Left ventricle myocardium inferior (tissue), 1 donor: Measurements from ENCODE around the gene RAPGEF4. TPM values are rescaled to one million over a fixed set of nuclear protein-coding genes. Genes with fewer than 3 reads are reported as not detected.

ENCODE experiments used
- DNase-seq: peaks from one replicate; pipeline ENCODE4 v3.0.0-alpha.2; 2020
- H3K27ac ChIP-seq: fragments of 200-600 bp; replicated peaks from 2 replicates; pipeline ENCODE4 v1.8.0; 2021
- H3K27me3 ChIP-seq: fragments of 200-600 bp; 2 replicates; pipeline ENCODE4 v1.8.0; 2021; ENCODE audit warnings: low read depth
- H3K36me3 ChIP-seq: fragments of 200-600 bp; 2 replicates; pipeline ENCODE4 v1.8.0; 2021
- H3K4me1 ChIP-seq: fragments of 200-600 bp; 2 replicates; pipeline ENCODE4 v1.8.0; 2021
- H3K4me3 ChIP-seq: fragments of 200-600 bp; 2 replicates; pipeline ENCODE4 v1.8.0; 2021; ENCODE audit warnings: mild to moderate bottlenecking, moderate library complexity
- H3K9me3 ChIP-seq: fragments of 200-600 bp; replicated peaks from 2 replicates; pipeline ENCODE4 v1.8.0; 2021
- intact Hi-C: fragments of 100-400 bp; cut with micrococcal nuclease; formaldehyde crosslinking; loops from one replicate; pipeline ENCODE4 v1.11.0; 2022
- total RNA-seq: library from RNA; stranded (reverse); fragmentation: NEBNext Ultra II Directional; extraction: Animal tissue kit (Norgen Biotek cat#: 25700); gene quantifications from one replicate; pipeline ENCODE4 v1.2.1, GENCODE V29; 2021
- TF ChIP-seq, protein P1 (sequence below): fragments of 200-600 bp; IDR thresholded peaks from 2 replicates; pipeline ENCODE4 v1.8.0; 2021; ENCODE audit warnings: antibody characterized with exemption, mild to moderate bottlenecking, borderline replicate concordance
- donor health status: DM: no; HTN: yes; CAD: no; lungs with severe emphysema.

Gene RAPGEF4
- total RNA-seq, 1 donor from 2014 or later = 3.7 TPM

DNA sequence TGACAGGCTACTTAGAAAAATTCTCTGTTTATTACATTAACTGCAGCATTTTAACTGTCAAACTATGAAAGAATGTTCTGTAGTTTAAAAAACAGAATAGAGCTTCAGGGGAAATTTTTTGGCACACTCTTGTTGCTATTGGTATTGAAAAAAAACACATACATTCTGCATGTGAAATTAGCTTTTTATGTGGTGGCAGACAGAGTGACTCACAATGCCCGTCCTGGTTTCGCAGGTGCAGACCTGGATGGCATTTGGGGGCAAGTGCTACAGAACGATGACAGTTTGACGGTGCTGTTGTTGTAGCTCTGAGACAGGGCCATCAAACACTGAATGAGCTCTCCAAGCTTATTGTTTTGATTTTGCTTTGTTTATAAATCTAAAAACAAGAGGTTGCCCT, 235.0 kb downstream of the RAPGEF4 start:
- Histone ChIP-seq H3K27ac (peak overlapping the region; percentile 72), H3K27me3 (no peaks in the 10 kb centered on the region), H3K9me3 (no peaks in the 10 kb centered on the region), H3K4me3 (no peak overlapping the region), H3K36me3 (no peaks in the 10 kb centered on the region), H3K4me1 (peaks cover 50% of the 10 kb centered on the region)
- TF ChIP-seq, protein P1, sequence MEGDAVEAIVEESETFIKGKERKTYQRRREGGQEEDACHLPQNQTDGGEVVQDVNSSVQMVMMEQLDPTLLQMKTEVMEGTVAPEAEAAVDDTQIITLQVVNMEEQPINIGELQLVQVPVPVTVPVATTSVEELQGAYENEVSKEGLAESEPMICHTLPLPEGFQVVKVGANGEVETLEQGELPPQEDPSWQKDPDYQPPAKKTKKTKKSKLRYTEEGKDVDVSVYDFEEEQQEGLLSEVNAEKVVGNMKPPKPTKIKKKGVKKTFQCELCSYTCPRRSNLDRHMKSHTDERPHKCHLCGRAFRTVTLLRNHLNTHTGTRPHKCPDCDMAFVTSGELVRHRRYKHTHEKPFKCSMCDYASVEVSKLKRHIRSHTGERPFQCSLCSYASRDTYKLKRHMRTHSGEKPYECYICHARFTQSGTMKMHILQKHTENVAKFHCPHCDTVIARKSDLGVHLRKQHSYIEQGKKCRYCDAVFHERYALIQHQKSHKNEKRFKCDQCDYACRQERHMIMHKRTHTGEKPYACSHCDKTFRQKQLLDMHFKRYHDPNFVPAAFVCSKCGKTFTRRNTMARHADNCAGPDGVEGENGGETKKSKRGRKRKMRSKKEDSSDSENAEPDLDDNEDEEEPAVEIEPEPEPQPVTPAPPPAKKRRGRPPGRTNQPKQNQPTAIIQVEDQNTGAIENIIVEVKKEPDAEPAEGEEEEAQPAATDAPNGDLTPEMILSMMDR = no peak
- no peak for DNase-seq
- intact Hi-C loops = no loop called here

DNA sequence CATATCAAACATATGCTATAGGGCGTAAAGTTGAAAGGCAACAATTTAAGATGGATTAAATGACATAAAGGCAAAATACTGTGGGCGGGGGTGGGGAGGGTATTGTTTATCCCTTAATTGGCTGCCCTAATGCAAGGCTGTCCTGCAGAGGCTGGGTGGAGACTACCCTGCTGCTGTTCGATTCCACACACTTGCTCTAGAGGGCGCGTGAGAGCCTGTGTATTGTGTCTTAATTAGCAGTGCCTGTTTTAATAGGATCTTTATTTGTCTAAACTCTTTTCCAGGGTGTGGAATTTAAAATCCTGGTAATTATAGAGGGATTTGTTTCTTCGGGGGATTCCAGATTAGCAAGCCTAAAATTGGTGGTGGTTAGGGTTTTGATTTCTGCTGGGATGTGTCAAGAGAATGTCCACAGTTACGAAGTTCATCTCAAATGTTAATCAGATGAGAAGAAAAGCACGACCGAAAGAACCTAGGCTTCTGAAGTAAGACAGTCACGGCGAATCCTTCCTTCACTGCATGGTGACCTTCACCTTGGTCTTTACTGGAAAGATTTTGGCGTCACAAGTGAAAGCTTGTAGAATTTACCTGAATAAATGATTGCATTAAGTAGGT, 236.5 kb downstream of the RAPGEF4 start:
- no peak overlapping the region for H3K27ac ChIP-seq
- peaks cover 37% of the 10 kb centered on the region for H3K4me1 ChIP-seq
- no peaks in the 10 kb centered on the region for H3K36me3 ChIP-seq
- TF ChIP-seq, protein P1 = peak; percentile 95
- DNase-seq = no peak
- no peaks in the 10 kb centered on the region for H3K9me3 ChIP-seq
- intact Hi-C loops = no loop called here
- H3K27me3 ChIP-seq = no peaks in the 10 kb centered on the region
- no peak overlapping the region for H3K4me3 ChIP-seq

DNA sequence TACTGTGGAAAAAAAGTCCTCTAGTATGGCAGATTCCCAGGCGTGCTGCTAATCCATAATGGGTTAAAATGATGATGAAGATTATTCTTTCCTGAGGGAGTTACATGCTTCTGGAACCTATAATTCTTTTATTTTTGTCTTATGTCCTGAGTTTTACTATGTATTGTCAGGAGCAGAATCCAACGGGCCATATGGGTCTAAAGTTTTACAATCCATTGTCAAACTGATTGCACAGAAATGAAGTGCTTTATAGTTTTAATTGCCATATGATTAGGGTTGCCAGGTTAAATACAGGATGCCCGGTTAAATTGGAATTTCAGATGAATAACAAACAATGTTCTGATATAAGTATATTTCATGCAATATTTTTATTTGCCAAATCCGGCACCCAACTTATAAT, 239.1 kb downstream of the RAPGEF4 start:
- TF ChIP-seq, protein P1 = no peak
- Histone ChIP-seq H3K4me1 (peaks cover 21% of the 10 kb centered on the region), H3K4me3 (no peak overlapping the region), H3K27me3 (no peaks in the 10 kb centered on the region), H3K9me3 (no peaks in the 10 kb centered on the region), H3K27ac (no peak overlapping the region), H3K36me3 (no peaks in the 10 kb centered on the region)
- intact Hi-C loops = no loop called here
- DNase-seq = no peak

DNA sequence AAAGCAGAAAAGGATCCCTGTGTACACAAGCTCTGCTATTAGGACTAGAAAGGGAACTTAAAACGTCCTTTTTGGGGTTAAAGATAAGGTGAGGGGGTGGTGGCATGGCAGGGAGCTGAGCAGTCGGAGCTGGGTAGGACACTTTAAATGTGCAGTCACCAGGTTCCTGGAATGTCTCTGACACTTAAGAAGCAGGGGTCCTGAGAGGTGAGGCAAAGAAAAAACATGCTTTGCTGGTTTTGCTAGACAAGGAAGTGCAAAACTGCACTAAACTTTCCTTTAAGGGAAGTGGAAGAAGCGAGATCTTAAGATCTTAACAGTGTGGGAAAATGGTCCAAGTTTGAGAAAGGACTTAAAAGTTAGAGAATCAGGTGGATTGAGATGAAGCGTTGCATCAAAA, 240.5 kb downstream of the RAPGEF4 start:
- intact Hi-C loops = no loop called here
- no peaks in the 10 kb centered on the region for H3K36me3 ChIP-seq
- no peak for DNase-seq

DNA sequence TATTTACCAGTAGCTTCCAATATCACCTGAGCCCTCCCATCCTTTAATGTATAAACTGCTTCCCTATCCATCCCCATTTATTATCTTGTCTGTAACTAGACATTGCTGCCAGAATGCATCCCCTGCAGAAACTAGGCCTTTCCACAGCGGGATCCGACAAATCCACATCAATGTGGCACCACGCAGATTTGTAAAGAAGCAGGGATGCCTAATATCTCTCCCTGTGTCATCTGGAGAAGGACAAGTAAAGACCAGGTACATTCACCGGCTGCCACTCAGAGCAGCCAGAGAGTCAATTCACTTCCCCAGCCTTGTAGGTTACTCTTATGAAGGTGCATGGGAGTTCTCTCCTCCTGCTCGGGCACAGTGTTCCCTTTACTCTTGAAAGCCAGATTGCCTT, 241.2 kb downstream of the RAPGEF4 start:
- Histone ChIP-seq H3K27me3 (no peaks in the 10 kb centered on the region), H3K9me3 (no peaks in the 10 kb centered on the region), H3K27ac (no peak overlapping the region), H3K4me3 (no peak overlapping the region), H3K36me3 (no peaks in the 10 kb centered on the region), H3K4me1 (peaks cover 9% of the 10 kb centered on the region)
- DNase-seq = no peak
- intact Hi-C loops = no loop called here
- TF ChIP-seq, protein P1 = no peak

More for the DNA sequence above, 240.5 kb downstream of the RAPGEF4 start:
- TF ChIP-seq, protein P1 = no peak
- H3K27me3 ChIP-seq = no peaks in the 10 kb centered on the region
- H3K4me3 ChIP-seq = no peak overlapping the region
- peaks cover 9% of the 10 kb centered on the region for H3K4me1 ChIP-seq
- H3K27ac ChIP-seq = no peak overlapping the region
- H3K9me3 ChIP-seq = no peaks in the 10 kb centered on the region
